ENCODE data around the gene OR13H1.

DNA sequence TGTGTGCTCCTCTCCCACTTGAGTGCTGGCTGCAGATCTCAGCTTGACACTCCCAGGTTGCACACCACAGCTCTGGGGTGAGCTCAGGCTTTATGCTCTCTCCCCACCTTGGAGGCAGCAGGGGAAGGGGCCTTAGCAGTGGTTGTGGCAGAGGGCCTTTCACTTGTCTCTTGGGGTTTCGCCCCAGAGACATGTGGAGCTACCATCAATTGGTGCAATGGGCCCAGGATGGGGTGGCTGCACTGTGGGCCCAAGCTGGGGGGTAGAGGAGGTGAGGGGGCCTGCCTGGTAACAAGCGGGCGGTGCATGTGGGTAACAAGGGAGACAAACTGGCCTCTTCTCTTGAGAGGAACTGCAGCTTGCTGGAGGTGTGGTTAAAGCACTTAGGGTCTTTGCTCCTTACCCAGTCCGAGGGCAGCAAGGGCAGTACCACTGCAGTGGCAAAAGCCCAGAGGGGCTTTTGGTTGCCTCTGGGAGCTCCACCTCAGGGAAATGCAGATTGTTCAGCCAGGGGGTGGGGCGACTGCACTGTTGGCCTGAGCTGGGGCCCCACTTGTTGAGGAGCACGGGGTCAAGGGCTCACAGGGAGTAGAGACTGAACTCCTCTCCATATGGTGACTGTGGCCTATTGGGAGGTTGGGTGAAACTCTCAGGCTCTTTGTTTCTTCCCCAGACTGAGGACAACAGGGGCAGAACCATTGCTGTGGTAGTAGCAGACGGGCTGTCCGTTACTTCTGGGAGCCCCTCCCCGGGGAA lies 30.5 kb upstream of the OR13H1 start:
- TF ChIP-seq CTCF (IDR thresholded peaks at IDR 0.05) (no peak), POLR2AphosphoS5 (IDR thresholded peaks at IDR 0.05) (no peak), EP300 (IDR thresholded peaks at IDR 0.05) (no peak), POLR2A (IDR thresholded peaks at IDR 0.05) (no peak)
